GM21367 (cell line): ENCODE measurements around the gene BCL6B.
"Not testable (repeated sequence)": the region's sequence is repeated elsewhere in the genome, so short reads cannot be mapped to it uniquely, and the experiment has no call there.

ENCODE experiments used
- ATAC-seq: cut with Tn5 transposase; IDR thresholded peaks from one replicate; pipeline ENCODE4 v1.9.1; 2021; ENCODE audit not compliant: unreplicated experiment

BCL6B gene

DNA sequence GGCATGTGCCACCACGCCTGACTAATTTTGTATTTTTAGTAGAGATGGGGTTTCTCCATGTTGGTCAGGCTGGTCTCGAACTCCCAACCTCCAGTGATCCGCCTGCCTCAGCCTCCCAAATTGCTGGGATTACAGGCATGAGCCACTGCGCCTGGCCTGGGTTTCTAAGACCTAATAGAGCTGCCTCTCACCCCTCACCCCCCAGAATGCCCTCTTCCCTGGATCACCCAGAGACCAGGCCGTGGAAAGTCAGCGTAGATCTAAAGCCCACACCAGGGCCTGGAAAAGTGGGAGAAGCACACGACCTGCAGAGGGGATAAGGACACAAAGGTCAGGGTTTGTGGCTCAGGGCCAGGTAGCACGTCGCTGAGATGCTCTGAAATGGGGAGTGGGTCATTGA lies 27.7 kb downstream of the BCL6B start:
- ATAC-seq = not testable (repeated sequence)

- ATAC-seq = no peak
These were observed 33.5 kb downstream of the BCL6B start for GRCh38 chr17:7056386-7056785.

- ATAC-seq = no peak
These were observed 36.1 kb downstream of the BCL6B start for GRCh38 chr17:7058831-7059447.

DNA sequence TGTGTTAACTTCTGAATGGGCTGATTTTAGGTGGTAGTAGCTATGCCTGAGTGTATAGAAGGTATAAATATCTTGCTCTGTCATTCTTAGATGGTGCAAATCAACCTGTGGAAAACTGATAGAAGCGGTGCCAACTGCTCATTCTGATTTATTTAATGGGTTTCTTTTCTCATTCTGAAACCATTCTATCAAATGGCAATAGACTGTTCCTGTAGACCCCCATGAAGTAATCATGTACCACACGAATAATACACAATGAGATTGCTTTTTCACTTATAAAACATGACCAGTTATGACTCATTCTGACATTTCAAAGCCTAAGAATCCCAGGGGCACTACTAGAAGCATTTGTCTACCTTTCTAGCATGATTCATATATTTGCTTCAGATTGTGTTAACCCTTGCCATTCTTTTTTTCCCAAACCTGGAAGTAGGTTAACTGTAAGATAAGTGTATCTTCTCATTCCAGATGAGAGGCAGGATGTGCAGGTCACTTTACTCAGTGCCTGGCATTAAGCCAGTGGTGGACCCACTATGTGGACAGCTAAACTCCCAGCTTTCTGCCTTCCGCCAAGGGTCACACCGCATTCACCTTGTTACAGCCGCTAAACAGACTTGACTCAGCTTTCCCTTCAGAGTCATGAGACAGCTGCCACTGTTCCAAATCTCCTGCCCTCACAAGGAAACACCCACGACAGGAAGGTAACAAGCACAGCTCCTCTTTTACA lies 37.5 kb downstream of the BCL6B start:
- ATAC-seq = no peak

DNA sequence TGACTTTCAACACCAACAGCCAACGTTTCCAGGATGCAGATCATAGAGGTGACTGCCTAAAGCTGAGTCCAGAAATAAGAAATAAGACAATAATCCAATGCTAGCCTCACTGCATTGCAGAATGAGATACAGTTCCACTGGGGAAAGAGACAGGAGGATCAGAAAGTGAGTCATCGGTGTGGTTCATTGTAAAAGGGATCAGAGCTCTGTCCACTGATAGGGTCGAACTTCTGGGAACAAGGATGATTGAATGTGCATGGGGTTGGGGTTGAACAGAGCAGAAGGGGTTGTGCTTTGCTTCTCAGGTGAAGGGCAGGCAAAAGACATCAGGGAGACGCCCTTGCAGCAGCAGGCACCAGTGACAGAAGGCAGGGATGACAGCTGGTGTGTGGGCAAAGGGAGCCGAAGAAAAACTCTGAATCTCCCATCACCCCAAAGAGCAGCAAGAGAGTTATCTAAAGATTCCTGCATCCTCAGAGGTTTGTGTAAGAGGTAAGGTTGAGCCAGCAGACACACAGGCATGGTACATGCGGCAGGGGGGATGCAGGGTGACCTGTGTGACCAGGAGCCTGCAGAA lies 40.8 kb downstream of the BCL6B start:
- ATAC-seq = no peak

DNA sequence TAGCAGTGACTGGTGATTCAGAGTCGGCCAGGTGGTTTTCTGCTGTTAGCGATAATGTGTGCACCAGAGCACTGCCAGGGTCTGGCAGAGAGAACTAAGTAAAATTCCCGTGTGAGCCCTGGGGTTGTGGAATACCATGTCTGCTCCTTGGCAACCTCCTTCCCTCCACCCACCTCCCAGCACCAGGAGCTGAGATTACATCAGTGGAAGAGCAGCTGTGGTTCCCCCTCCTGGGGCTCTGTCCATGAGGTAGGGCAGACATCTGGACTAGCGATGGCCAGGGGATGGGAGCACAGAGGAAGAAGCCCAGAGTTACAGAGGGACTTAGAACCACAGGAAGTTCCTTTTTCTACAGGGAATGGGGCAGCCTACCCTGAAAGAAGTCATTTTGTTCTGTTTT lies 41.4 kb downstream of the BCL6B start:
- ATAC-seq = no peak

GRCh38 chr17:7067198-7067597 lies 44.3 kb downstream of the BCL6B start:
- ATAC-seq = no peak

GRCh38 chr17:7068268-7068667 lies 45.4 kb downstream of the BCL6B start:
- ATAC-seq = no peak

DNA sequence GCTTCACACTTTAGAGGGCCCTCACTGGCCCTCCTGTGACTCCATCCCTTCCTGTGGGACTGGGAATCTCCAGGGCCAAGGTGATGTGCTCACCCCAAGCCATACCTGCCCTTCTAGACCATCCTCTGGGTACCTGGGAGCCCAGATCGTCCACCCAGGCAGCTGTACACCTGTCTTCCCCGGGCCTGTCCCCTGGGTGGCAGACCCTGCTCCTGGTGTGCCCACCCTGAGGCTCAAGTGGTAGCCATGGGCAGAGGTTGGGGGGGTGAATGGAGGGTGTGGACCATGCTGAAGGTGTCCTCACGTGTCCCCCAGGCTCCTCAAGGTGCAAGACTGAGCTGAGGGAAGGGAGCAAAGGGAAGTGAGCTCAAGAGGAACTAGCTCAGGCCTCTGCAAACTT lies 47.9 kb downstream of the BCL6B start:
- ATAC-seq = no peak

DNA sequence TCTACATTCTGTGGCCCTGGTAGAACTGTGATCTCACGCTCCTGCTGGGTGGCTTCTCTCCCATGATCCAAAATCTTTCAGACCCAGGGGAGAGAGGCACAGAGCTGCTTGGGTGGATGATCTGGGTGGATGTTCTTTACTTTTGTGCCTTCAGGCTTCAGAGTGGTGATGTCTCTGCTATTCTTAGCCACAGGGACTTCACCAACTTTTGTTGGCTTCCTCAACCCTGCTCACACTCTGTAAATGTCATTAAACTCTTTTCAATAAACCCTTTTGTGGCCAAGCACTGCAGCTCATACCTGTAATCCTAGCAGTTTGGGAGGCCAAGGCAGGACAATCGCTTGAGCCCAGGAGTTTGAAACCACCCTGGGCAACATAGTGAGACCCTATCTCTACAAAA lies 49.6 kb downstream of the BCL6B start:
- ATAC-seq = no peak

DNA sequence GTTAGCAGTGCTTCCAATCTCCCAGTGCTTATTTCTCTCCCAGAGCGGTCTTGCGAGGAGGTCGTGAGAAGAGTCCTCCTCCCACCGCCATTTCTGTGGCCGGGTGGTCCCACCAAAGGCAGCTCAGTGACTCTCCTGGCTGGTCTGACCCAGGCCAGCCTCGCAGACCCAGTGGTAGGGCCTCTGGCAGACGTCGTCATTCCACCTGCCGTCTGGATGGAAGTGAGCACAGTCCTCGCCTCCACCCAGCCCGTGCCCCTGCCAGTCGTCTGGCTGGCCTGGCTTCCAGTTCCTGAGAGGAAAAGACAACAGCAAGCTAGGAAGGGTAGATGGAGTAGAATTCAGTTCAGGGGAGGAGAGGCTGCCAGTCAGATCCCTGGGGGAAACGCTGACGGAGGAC lies 52.1 kb downstream of the BCL6B start:
- no peak for ATAC-seq

- no peak for ATAC-seq
These were observed 55.2 kb downstream of the BCL6B start for GRCh38 chr17:7077911-7078546.

DNA sequence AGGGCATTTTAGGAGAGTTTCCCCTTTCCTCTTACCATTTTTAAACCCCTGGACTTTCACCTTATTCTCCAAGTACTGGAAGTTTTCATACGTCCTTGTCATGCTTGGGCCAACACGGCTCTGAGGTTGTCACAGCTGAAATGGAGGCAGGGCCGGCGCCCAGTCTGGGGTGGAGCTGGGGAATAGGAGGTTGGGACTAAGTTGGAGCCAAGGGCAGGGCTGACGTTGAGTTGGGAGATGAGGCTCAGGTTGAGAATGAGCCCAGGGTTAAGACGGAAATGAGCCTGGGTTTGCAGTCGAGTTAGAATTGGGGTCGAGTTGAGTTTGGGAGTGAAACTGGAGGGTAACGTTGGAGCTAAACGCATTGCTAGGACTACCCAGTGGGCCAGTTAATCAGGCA lies 55.9 kb downstream of the BCL6B start:
- ATAC-seq = no peak
